H1 (cell line): ENCODE results near the gene ERICH3. TPM values are rescaled to one million over a fixed set of nuclear protein-coding genes. Genes with fewer than 3 reads are reported as not detected.
A peak's percentile ranks its signal among the peaks of the same experiment; 100 is the strongest.

Experiments
- CTCF ChIA-PET: fragments of 300-600 bp; sonication (Branson Sonifier 250); formaldehyde crosslinking; loops from one replicate; lab custom pipeline; 2021; ENCODE audit not compliant: partially characterized antibody; lab: Charles Lee
- POLR2A ChIA-PET: fragments of 300-600 bp; sonication (Branson Sonifier 250); formaldehyde crosslinking; loops from one replicate; lab custom pipeline; 2021; ENCODE audit warnings: inconsistent platforms; ENCODE audit not compliant: partially characterized antibody; lab: Charles Lee
- DNase-seq, 2 experiments: peaks; one replicate each; pipeline versions ENCODE4 v3.0.0 to v3.0.0-alpha.2; 2010 to 2022; ENCODE audit warnings: low spot score in 2 of 2, low read depth in 1 of 2, mixed read lengths in 1 of 2
- FAIRE-seq: peaks from 2 replicates; lab custom pipeline; 2011; peaks lifted over from hg19 to GRCh38; lab: Jason Lieb, UNC
- H2AFZ ChIP-seq: 2 replicates; pipeline ENCODE4 v1.8.1; 2012; ENCODE audit warnings: low read length, inconsistent platforms
- H2AK5ac ChIP-seq: 2 replicates; pipeline ENCODE4 v1.6.1; 2013; ENCODE audit warnings: low read depth, low read length
- H2BK120ac ChIP-seq: replicated peaks from 2 replicates; pipeline ENCODE3; 2013; ENCODE audit warnings: low read depth, low read length, inconsistent platforms
- H2BK12ac ChIP-seq: 2 replicates; pipeline ENCODE4 v1.6.1; 2013; ENCODE audit warnings: low read depth, low read length
- H2BK15ac ChIP-seq: 2 replicates; pipeline ENCODE4 v1.6.1; 2013; ENCODE audit warnings: low read length
- H2BK20ac ChIP-seq: 2 replicates; pipeline ENCODE4 v1.6.1; 2013; ENCODE audit warnings: low read length
- H2BK5ac ChIP-seq: 2 replicates; pipeline ENCODE4 v1.6.1; 2013; ENCODE audit warnings: low read depth, low read length
- H3K14ac ChIP-seq: 2 replicates; pipeline ENCODE4 v1.6.1; 2013; ENCODE audit warnings: inconsistent platforms; ENCODE audit not compliant: insufficient read length
- H3K18ac ChIP-seq: 2 replicates; pipeline ENCODE4 v1.6.1; 2013; ENCODE audit warnings: low read length; ENCODE audit errors: extremely low read depth
- H3K23ac ChIP-seq: 2 replicates; pipeline ENCODE4 v1.6.1; 2013; ENCODE audit warnings: inconsistent platforms; ENCODE audit not compliant: insufficient read length
- H3K23me2 ChIP-seq: 2 replicates; pipeline ENCODE4 v1.6.1; 2013; ENCODE audit warnings: low read depth, low read length
- H3K27ac ChIP-seq: 2 replicates; pipeline ENCODE4 v1.6.1; 2011; ENCODE audit warnings: low read depth, low read length, inconsistent platforms
- H3K27me3 ChIP-seq, 4 experiments: replicated peaks in 1 of 4; 1 replicate in 1 of 4; 2 replicates in 3 of 4; pipeline versions ENCODE4 v1.6.1 to v1.8.1; 2011 to 2013; ENCODE audit warnings: low read length in 3 of 4, mild to moderate bottlenecking in 3 of 4, inconsistent platforms in 2 of 4, mixed read lengths in 2 of 4, moderate library complexity in 1 of 4; ENCODE audit not compliant: control insufficient read depth in 3 of 4, insufficient read depth in 3 of 4; ENCODE audit errors: extremely low read depth in 1 of 4
- H3K36me3 ChIP-seq, 4 experiments: 2 replicates each; pipeline versions ENCODE4 v1.6.1 to v1.8.1; 2011 to 2013; ENCODE audit warnings: mild to moderate bottlenecking in 4 of 4, low read length in 3 of 4, moderate library complexity in 2 of 4, control low read depth in 1 of 4, inconsistent platforms in 1 of 4; ENCODE audit not compliant: insufficient read depth in 4 of 4, control insufficient read depth in 2 of 4
- H3K4ac ChIP-seq: replicated peaks from 2 replicates; pipeline ENCODE3; 2013; ENCODE audit warnings: low read length, low read depth, mixed read lengths, inconsistent platforms; ENCODE audit not compliant: insufficient read length
- H3K4me1 ChIP-seq, 4 experiments: replicated peaks in 1 of 4; 1 replicate in 1 of 4; 2 replicates in 3 of 4; pipeline versions ENCODE4 v1.6.1 to v1.8.1; 2011 to 2013; ENCODE audit warnings: low read length in 3 of 4, inconsistent platforms in 2 of 4, mixed read lengths in 1 of 4; ENCODE audit not compliant: insufficient read depth in 4 of 4, control insufficient read depth in 3 of 4
- H3K4me2 ChIP-seq, 2 experiments: 2 replicates each; pipeline versions ENCODE4 v1.6.1 to v1.8.1; 2011 to 2013; ENCODE audit warnings: low read depth in 2 of 2, low read length in 2 of 2, control low read depth in 1 of 2, inconsistent platforms in 1 of 2, mild to moderate bottlenecking in 1 of 2; ENCODE audit not compliant: insufficient read depth in 1 of 2
- H3K4me3 ChIP-seq, 4 experiments: fragments of 200-600, 300-600 bp in 1 of 4; sonication (generic), shearing (Covaris generic), sonication (Bioruptor Twin) in 1 of 4; 2 replicates each; pipeline versions ENCODE4 v1.5.1 to v1.8.1; 2011 to 2016; ENCODE audit warnings: low read length in 4 of 4, low read depth in 3 of 4, control low read depth in 2 of 4, inconsistent platforms in 2 of 4, mild to moderate bottlenecking in 2 of 4, mixed read lengths in 1 of 4, moderate library complexity in 1 of 4; ENCODE audit not compliant: insufficient read depth in 2 of 4; ENCODE audit errors: extremely low read depth in 1 of 4
- H3K56ac ChIP-seq: replicated peaks from 2 replicates; pipeline ENCODE3; 2013; ENCODE audit warnings: low read depth, mild to moderate bottlenecking, mixed read lengths, low read length, inconsistent platforms; ENCODE audit not compliant: insufficient read length
- H3K79me1 ChIP-seq: 2 replicates; pipeline ENCODE4 v1.6.1; 2013; ENCODE audit warnings: low read depth, low read length, control low read depth
- H3K79me2 ChIP-seq, 2 experiments: 2 replicates each; pipeline versions ENCODE4 v1.6.1 to v1.8.1; 2012 to 2013; ENCODE audit warnings: low read length in 2 of 2, mild to moderate bottlenecking in 2 of 2, inconsistent platforms in 1 of 2; ENCODE audit not compliant: insufficient read depth in 2 of 2, control insufficient read depth in 1 of 2
- H3K9ac ChIP-seq, 4 experiments: replicated peaks in 1 of 4; 1 replicate in 1 of 4; 2 replicates in 3 of 4; pipeline versions ENCODE4 v1.6.1 to v1.8.1; 2011 to 2013; ENCODE audit warnings: low read depth in 3 of 4, low read length in 3 of 4, control low read depth in 2 of 4, mild to moderate bottlenecking in 2 of 4, moderate library complexity in 2 of 4, inconsistent platforms in 1 of 4; ENCODE audit errors: extremely low read depth in 1 of 4
- H3K9me3 ChIP-seq, 2 experiments: 2 replicates each; pipeline versions ENCODE4 v1.6.1 to v1.8.1; 2012 to 2013; ENCODE audit warnings: mild to moderate bottlenecking in 2 of 2, moderate library complexity in 2 of 2, control low read depth in 1 of 2, inconsistent platforms in 1 of 2, low read depth in 1 of 2, low read length in 1 of 2, mixed read lengths in 1 of 2; ENCODE audit not compliant: insufficient read depth in 2 of 2
- H4K20me1 ChIP-seq, 2 experiments: replicated peaks in 1 of 2; 2 replicates each; pipeline versions ENCODE3 to v1.8.1; 2011 to 2013; ENCODE audit warnings: inconsistent platforms in 2 of 2, low read length in 2 of 2, mild to moderate bottlenecking in 1 of 2; ENCODE audit not compliant: insufficient read depth in 2 of 2, control insufficient read depth in 1 of 2
- H4K5ac ChIP-seq: 2 replicates; pipeline ENCODE4 v1.6.1; 2013; ENCODE audit warnings: low read length, low read depth, mixed read lengths, inconsistent platforms; ENCODE audit not compliant: insufficient read length
- H4K8ac ChIP-seq: 2 replicates; pipeline ENCODE4 v1.8.0; 2013; ENCODE audit warnings: mild to moderate bottlenecking, moderate library complexity, low read length, inconsistent platforms; ENCODE audit not compliant: insufficient read depth; ENCODE audit errors: extremely low read depth
- H4K91ac ChIP-seq: replicated peaks from 2 replicates; pipeline ENCODE3; 2013; ENCODE audit warnings: low read length, mixed read lengths, inconsistent platforms; ENCODE audit not compliant: insufficient read length
- CTBP2 ChIP-seq: IDR thresholded peaks from 2 replicates; pipeline ENCODE4 v1.7.0; 2011; ENCODE audit warnings: borderline replicate concordance, mild to moderate bottlenecking, moderate library complexity, mixed read lengths, low read length; ENCODE audit not compliant: insufficient read depth, insufficient read length
- KDM4A ChIP-seq: IDR thresholded peaks from one replicate; pipeline ENCODE4 v1.7.1; 2012; ENCODE audit warnings: low read depth, mild to moderate bottlenecking, moderate library complexity, low read length, inconsistent platforms; ENCODE audit not compliant: severe bottlenecking
- RBBP5 ChIP-seq: IDR thresholded peaks from 2 replicates; pipeline ENCODE4 v1.7.1; 2012; ENCODE audit warnings: low read depth, mild to moderate bottlenecking, inconsistent platforms, low read length, moderate library complexity, borderline replicate concordance
- WGBS, 2 experiments: shearing (Covaris generic) in 1 of 2; methylation state at CpG; one replicate each; pipeline versions ENCODE4 v1.1.6 to v1.1.7; 2013 to 2015; ENCODE audit warnings: low lambda C conversion rate in 2 of 2, mixed read lengths in 2 of 2, inconsistent platforms in 1 of 2, low coverage in 1 of 2, missing lambda C conversion rate in 1 of 2; ENCODE audit not compliant: insufficient replicate concordance in 2 of 2, insufficient coverage in 1 of 2, insufficient read length in 1 of 2; ENCODE audit errors: extremely low coverage in 1 of 2, missing lambda C conversion rate in 1 of 2; 5-methylcytosine and 5-hydroxymethylcytosine counted together
- long read RNA-seq, 2 experiments: library from RNA in 1 of 2; library from capped mRNA in 1 of 2; stranded (forward); transcript quantifications; one replicate each; pipeline ENCODE4 v2.0.0, GENCODE V29; 2021; ENCODE audit warnings: inconsistent platforms in 1 of 2
- polyA minus RNA-seq, 3 experiments: library from RNA; depleted of rRNA, polyadenylated mRNA; stranded (reverse); fragments of >200 nt; gene quantifications; 1 replicate in 2 of 3; 2 replicates in 1 of 3; pipeline ENCODE4 v1.2.3, GENCODE V29; 2011
- polyA plus RNA-seq, 7 experiments: library from polyadenylated mRNA; depleted of rRNA in 3 of 7; stranded (reverse) in 5 of 7; unstranded in 2 of 7; fragments of >200 nt in 5 of 7; fragments of 200-250 nt in 2 of 7; gene quantifications; 1 replicate in 5 of 7; 2 replicates in 1 of 7; 4 replicates in 1 of 7; pipeline versions ENCODE4 v1.2.1 to v1.2.3, GENCODE V29; 2011 to 2013; ENCODE audit warnings: missing spikeins in 2 of 7, mixed read lengths in 2 of 7
- total RNA-seq: library from RNA; stranded (reverse); fragmentation: NEBNext Ultra II Directional; extraction: Animal tissue kit (Norgen Biotek cat#: 25700); gene quantifications from 2 replicates; pipeline ENCODE4 v1.2.1, GENCODE V29; 2021

The ERICH3 gene, protein sequence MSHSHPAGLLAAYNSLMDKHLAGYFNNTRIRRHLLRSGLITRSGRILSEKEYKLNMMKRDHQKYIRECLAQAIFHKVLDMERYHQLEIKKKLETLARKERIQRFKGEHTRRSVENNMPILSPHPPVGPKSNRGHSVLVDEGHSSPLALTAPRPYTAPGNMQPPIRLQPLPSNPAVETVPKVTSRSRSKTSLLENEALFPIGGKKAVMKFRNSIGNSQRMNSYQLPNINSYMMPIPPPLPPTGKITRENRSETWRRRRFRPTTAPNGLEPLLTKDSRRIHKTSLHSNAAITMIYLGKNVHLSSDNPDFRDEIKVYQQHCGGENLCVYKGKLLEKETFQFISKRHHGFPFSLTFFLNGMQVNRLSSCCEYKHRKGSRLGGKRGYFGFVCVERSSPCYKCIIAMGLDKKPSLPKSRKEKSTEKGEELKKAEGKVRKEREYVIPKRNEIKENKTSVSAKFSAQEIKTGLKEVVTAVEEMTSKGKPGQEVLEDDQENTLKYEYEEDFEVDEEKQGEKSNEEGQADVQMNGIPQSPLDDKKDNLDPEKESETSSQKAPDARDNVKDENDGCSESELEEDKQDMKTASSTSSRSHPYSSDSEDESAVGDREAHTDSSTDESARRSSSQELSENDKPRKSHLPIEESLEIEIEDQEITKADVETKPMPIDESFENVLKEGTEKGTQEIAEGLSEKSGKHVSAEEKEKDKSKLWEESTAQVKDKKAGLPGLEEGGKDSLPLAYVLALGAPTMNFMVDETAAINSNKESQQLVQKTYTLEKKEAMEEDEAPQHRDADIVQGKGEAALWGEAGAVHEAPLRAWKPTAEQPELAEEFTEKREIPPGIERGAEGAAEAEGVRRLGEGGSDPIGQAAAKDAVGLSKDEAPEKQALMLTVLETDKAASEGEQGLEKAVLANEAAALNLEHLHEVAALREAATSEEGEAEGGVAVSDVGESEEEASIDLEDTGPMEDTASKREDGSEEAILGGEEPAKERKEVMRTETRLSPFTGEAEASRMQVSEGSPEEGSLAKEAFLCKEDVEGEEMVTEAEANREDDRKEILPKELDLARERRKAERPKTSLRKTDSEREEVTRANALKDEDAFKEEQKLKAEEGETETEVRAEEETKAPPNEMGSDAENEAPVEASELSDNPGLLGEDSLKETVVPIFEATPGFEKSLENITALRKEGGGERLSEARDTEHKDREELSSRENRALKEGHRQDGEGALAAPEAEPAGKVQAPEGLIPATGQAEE (N-terminal part only)
- total RNA-seq = not detected in 2 replicates
- 0.02 TPM in 1 of 2 replicates, not detected in the other for polyA plus RNA-seq (2011; rRNA removed)
- 0.01 TPM for polyA plus RNA-seq (2011; cell fraction: cytosol; rRNA removed)
- polyA plus RNA-seq (2011; cell fraction: nucleus; rRNA removed) = not detected
- polyA plus RNA-seq (2012, experiment 1 of 2) = not detected in 4 replicates
- not detected for polyA plus RNA-seq (2012, experiment 2 of 2)
- polyA plus RNA-seq (2013, experiment 1 of 2) = 0.02 TPM
- not detected for polyA plus RNA-seq (2013, experiment 2 of 2)
- polyA minus RNA-seq (2011; rRNA and poly(A)+ RNA removed) = not detected in 2 replicates
- polyA minus RNA-seq (2011; cell fraction: cytosol; rRNA and poly(A)+ RNA removed) = not detected
- polyA minus RNA-seq (2011; cell fraction: nucleus; rRNA and poly(A)+ RNA removed) = not detected
- long read RNA-seq, experiment 1 = 0 reads
- long read RNA-seq, experiment 2 = 0 reads

DNA sequence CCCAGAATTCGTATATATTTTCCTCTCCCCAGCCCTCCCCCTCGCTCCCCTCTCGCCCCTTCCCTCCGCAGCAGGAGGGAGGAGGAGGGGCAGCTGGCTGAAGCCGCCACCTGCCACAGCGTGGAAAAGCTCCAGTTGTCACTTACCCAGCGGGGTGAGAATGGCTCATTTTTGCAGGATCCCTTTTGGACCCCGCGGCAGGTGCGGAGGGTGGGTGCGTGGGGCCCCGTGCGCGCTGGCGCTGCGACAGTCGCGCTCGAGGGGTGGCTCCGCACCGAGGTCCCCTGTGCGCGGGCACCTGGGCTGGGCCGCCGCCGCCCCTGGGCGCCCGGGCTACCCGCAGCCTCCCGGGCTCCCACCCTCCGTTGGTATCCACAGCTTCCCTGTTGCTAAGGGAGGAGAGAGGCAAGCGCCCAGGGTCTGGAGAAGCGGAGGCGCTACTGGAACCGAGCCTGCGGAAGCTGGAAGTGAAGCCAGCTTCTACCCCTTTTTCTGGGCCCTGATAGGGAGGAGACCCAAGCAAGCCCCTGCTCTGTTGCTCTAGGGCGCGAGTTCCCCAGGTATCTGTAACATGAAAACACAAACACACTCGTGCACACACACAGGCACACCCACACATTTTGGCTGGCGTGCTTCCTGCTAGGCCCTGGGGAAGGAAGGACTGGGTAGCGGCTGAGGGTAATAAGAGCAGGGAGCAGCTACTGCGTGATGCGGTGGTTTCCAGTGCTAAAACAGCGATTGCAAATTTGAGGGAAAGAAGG, at the start of gene ERICH3:
ERICH3 (minus strand) TSS at position 442 of the 761 bp plus-strand sequence; CDS start at position 169, 273 bp downstream.
- no peak within 1 kb of the TSS for H4K5ac ChIP-seq
- peaks cover 0 to 9% (median 6%) of the 10 kb centered on the region in 4 experiments; a peak in 5 of 7 replicates for H3K4me1 ChIP-seq
- CTCF ChIA-PET = interaction anchor here (1.0 to 2.2 kb wide), 5 partner anchors 10 to 60 kb away, joined by 3 to 12 read pairs (median 5); partner anchors contain the start of genes CRYZ and TYW3
- peaks cover 0 to 22% (median 7%) of the 10 kb centered on the region in 4 experiments; a peak in 6 of 7 replicates for H3K27me3 ChIP-seq
- H4K20me1 ChIP-seq = no peaks in the 10 kb centered on the region
- no peak within 1 kb of the TSS; a peak in 1 of 7 replicates for H3K9ac ChIP-seq
- no peak within 1 kb of the TSS for H2BK5ac ChIP-seq
- no peak within 1 kb of the TSS for H3K27ac ChIP-seq
- peak within 1 kb of the TSS; percentile 46 to 73 (median 50) for H3K4me3 ChIP-seq
- H3K4me2 ChIP-seq = peak within 1 kb of the TSS; percentile 79 to 88
- POLR2A ChIA-PET = no interaction called here
- H4K8ac ChIP-seq = no peak within 1 kb of the TSS
- H3K79me2 ChIP-seq = no peaks in the 10 kb centered on the region
- no peak within 1 kb of the TSS for H2BK15ac ChIP-seq
- no peak within 1 kb of the TSS for H3K4ac ChIP-seq
- WGBS, 2 experiments = 14% methylated on average over 17 of the region's 44 CpGs; no CpG with 5 or more reads in 1 of the 2 experiments
- no peaks in the 10 kb centered on the region; a peak in 1 of 4 replicates for H3K9me3 ChIP-seq
- peaks cover 6% of the 10 kb centered on the region for H3K23me2 ChIP-seq
- no peak within 1 kb of the TSS for H3K56ac ChIP-seq
- no peak within 1 kb of the TSS for H3K14ac ChIP-seq
- no peak within 1 kb of the TSS for H4K91ac ChIP-seq
- H3K18ac ChIP-seq = no peak within 1 kb of the TSS
- no peak within 1 kb of the TSS for H3K23ac ChIP-seq
- H2BK12ac ChIP-seq = no peak within 1 kb of the TSS
- H2BK120ac ChIP-seq = no peak within 1 kb of the TSS
- H3K36me3 ChIP-seq = no peaks in the 10 kb centered on the region
- H3K79me1 ChIP-seq = no peaks in the 10 kb centered on the region
- H2BK20ac ChIP-seq = no peak within 1 kb of the TSS
- peak within 1 kb of the TSS; percentile 82 for H2AFZ ChIP-seq
- DNase-seq (peak in 1 of 2 experiments; percentile 62), FAIRE-seq (no peak)
- H2AK5ac ChIP-seq = no peak within 1 kb of the TSS
- TF ChIP-seq RBBP5 (peak; percentile 64; the same call in 1 of the 2 replicates), KDM4A (peak; percentile 93), CTBP2 (no peak)
